Coronary artery (tissue), 2 donors: ENCODE data around the gene GAB3.

Source experiments
- DNase-seq: peaks from one replicate; pipeline ENCODE4 v3.0.0-alpha.2; 2017; ENCODE audit warnings: low spot score
- H3K27ac ChIP-seq, 2 donors: fragments of 200-600 bp; sonication (generic); one replicate each; pipeline ENCODE4 v1.5.1; 2016 to 2019
- H3K4me3 ChIP-seq: fragments of 200-600 bp; sonication (generic); 2 replicates; pipeline ENCODE4 v1.5.1; 2016; ENCODE audit warnings: mild to moderate bottlenecking, moderate library complexity
- TF ChIP-seq, protein P1 (sequence below): fragments of 200-600 bp; sonication (generic); IDR thresholded peaks from one replicate; pipeline ENCODE4 v1.5.1; 2019; ENCODE audit warnings: antibody characterized with exemption

The GAB3 gene

GRCh38 chrX:154731184-154731583, 19.7 kb downstream of the GAB3 start:
- Histone ChIP-seq H3K4me3 (no peak overlapping the region), H3K27ac (peak overlapping the region in 1 of 2 donors; percentile 83)
- TF ChIP-seq, protein P1, sequence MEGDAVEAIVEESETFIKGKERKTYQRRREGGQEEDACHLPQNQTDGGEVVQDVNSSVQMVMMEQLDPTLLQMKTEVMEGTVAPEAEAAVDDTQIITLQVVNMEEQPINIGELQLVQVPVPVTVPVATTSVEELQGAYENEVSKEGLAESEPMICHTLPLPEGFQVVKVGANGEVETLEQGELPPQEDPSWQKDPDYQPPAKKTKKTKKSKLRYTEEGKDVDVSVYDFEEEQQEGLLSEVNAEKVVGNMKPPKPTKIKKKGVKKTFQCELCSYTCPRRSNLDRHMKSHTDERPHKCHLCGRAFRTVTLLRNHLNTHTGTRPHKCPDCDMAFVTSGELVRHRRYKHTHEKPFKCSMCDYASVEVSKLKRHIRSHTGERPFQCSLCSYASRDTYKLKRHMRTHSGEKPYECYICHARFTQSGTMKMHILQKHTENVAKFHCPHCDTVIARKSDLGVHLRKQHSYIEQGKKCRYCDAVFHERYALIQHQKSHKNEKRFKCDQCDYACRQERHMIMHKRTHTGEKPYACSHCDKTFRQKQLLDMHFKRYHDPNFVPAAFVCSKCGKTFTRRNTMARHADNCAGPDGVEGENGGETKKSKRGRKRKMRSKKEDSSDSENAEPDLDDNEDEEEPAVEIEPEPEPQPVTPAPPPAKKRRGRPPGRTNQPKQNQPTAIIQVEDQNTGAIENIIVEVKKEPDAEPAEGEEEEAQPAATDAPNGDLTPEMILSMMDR: no peak
- DNase-seq: no peak

GRCh38 chrX:154730253-154730891, 20.5 kb downstream of the GAB3 start:
- peak overlapping the region; percentile 46 to 83 for H3K27ac ChIP-seq
- DNase-seq: no peak
- TF ChIP-seq, protein P1: no peak
- H3K4me3 ChIP-seq: peak overlapping the region; percentile 19

DNA sequence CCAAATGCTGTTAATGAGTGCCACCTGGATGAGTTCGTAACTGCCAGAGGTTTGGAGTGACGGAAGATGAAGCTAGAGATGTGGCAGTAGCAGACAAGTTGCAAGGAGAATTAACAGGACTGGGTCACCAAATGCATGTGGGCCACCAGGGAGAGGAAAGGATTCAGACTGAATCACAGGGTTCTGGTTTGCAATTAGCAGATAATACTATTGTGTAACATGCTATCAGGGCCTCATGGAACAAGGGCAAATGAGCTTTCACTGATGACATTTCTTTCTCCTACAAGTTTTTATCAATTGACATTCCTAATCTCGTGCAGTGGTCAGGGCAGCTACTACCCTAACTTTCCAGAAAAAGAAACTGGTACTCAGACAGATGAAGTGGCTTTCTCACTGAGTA, 21.4 kb downstream of the GAB3 start:
- Histone ChIP-seq H3K4me3 (no peak overlapping the region), H3K27ac (peak overlapping the region; percentile 46 to 83)
- DNase-seq: no peak
- TF ChIP-seq, protein P1: no peak

DNA sequence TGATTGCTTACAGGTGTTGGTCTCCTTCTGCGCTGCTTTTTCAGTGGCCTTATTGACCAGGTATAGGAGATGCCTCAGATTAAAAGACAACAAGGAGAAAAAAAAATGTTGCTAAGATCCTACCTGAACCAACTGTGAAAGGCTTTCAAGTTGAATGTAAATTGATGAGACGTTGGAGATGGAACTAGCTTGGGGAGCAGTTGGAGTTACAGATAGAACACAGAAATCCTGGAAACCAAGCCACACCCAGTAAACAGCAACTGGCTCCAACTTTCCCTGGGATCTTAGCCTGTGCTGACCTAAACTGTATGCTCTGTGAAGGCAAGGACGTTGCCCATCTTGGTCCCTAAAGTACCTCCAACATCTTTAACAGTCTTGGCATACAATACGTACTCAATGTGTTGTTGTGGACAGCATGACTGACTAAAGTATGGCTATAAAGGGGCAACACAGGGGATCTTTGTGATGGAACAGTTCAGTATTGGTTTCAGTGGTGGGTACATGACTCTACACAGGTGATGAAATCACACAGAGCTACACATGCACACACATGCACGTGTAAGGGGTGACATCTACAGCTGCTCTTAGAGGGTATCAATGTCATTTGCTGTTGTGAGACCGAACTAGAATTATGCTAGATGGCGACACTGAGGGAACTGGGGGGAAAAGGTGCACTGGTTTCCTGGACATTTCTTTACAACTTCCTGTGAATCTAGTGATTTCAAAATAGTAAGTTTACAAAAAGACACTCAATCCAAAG, 22.3 kb downstream of the GAB3 start:
- peak overlapping the region; percentile 34 to 74 for H3K27ac ChIP-seq
- TF ChIP-seq, protein P1: no peak
- no peak for DNase-seq
- no peak overlapping the region for H3K4me3 ChIP-seq

DNA sequence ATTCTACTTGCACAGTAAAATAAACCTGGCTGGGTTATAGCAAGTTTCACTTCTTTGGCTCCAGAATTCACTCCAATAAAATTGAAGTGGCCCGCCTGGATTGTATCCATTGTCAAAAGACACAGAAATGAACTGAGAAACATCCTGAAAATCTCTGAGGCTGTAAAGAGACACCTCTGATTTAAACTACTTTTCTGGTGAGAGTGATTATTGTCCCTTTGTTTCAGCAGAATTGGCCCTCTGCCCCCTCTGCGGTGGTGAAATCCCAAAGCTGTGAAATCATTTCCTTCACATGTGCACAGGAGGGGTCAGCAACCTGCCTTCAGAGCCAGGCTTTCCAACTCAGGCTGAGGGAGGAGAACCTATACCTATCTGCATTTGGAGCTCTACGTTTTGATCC, 23.0 kb downstream of the GAB3 start:
- peak overlapping the region; percentile 34 to 74 for H3K27ac ChIP-seq
- no peak for DNase-seq
- TF ChIP-seq, protein P1: no peak
- no peak overlapping the region for H3K4me3 ChIP-seq

- Histone ChIP-seq H3K27ac (peak overlapping the region; percentile 34 to 74), H3K4me3 (no peak overlapping the region)
- TF ChIP-seq, protein P1: no peak
- no peak for DNase-seq
Observed at GRCh38 chrX:154727418-154727817, 23.5 kb downstream of the GAB3 start.
